ENCODE data around the gene MAD2L1BP. TPM values are rescaled to one million over a fixed set of nuclear protein-coding genes. Genes with fewer than 3 reads are reported as not detected.

The MAD2L1BP gene
- total and polyA plus RNA-seq, 2 donors (not counting 3 experiments of a cell fraction or from before 2014, with no cell fraction given): 32.3 to 62.0 TPM

- FAIRE-seq: no peak
Observed at GRCh38 chr6:43669922-43670622, 34.4 kb downstream of the MAD2L1BP start.

More at GRCh38 chr6:43669922-43670622, 34.4 kb downstream of the MAD2L1BP start:
- Histone ChIP-seq H3K27ac (ENCODE audit: insufficient read depth, low read depth, low read length) (no peak overlapping the region), H3K9me1 (replicated peaks; ENCODE audit: control insufficient read depth, extremely low read depth, insufficient read depth, low read length) (no peaks in the 10 kb centered on the region), H3K36me3 (ENCODE audit: control insufficient read depth in 2 of 2, extremely low read depth in 1 of 2, insufficient read depth in 2 of 2, low read length in 2 of 2) (peaks cover 2 to 27% of the 10 kb centered on the region in 2 experiments), H3K27me3 (ENCODE audit: control insufficient read depth in 2 of 2, insufficient read depth in 2 of 2, low read length in 2 of 2) (no peaks in the 10 kb centered on the region), H3K9ac (replicated peaks; ENCODE audit: extremely low read depth, insufficient read depth, low read length) (no peak overlapping the region), H2AFZ (ENCODE audit: low read depth, low read length) (no peak overlapping the region), H3K9me3 (replicated peaks; ENCODE audit: control insufficient read depth, insufficient read depth, low read length) (no peaks in the 10 kb centered on the region), H3K4me3 (replicated peaks in 1 of 3; ENCODE audit: insufficient read depth in 1 of 3, low read depth in 1 of 3, low read length in 3 of 3) (no peak overlapping the region), H3K4me1 (ENCODE audit: control insufficient read depth, extremely low read depth, insufficient read depth, low read length) (peaks cover 5% of the 10 kb centered on the region), H4K20me1 (replicated peaks; ENCODE audit: control insufficient read depth, extremely low read depth, insufficient read depth, low read length) (no peaks in the 10 kb centered on the region), H3K4me2 (ENCODE audit: insufficient read depth, low read length) (no peak overlapping the region), H3K79me2 (ENCODE audit: control insufficient read depth, insufficient read depth, low read length) (no peaks in the 10 kb centered on the region)
- no TSS peak for BruUV-seq (replicated peaks)
- POLR2A ChIA-PET: interaction anchor here (1.1 kb wide), 1 partner anchor 101 kb away, joined by 3 read pairs; the partner anchor contains the start of gene VEGFA
- CTCF ChIA-PET: interaction anchor here (0.7 to 7.1 kb wide), 9 partner anchors 10 to 409 kb away, joined by 3 to 177 read pairs (median 6); partner anchors contain the start of genes GTPBP2 and MRPS18A
- dilution Hi-C loops (cut with MboI; ENCODE audit: extremely low pct_ligation_motif_present, low sequenced_read_pairs) (no loop called here), intact Hi-C loops (cut with micrococcal nuclease) (loop anchor here (5.0 kb wide), 1 partner anchor 167 kb away; no protein-coding TSS in a partner anchor)
- TF ChIP-seq JUN (IDR thresholded peaks at IDR 0.05; ENCODE audit: borderline replicate concordance, insufficient read depth, insufficient read length, low read depth) (no peak), POLR2AphosphoS5 (IDR thresholded peaks at IDR 0.05; ENCODE audit: insufficient read depth, low read depth, low read length) (no peak), EZH2 (IDR thresholded peaks at IDR 0.05; ENCODE audit: borderline replicate concordance, low read depth, low read length, severe bottlenecking) (no peak), FOS (IDR thresholded peaks at IDR 0.05; ENCODE audit: borderline replicate concordance, insufficient read depth, low read length) (no peak), MYC (IDR thresholded peaks at IDR 0.05; ENCODE audit: low read depth, low read length) (no peak), CTCF (IDR thresholded peaks at IDR 0.05; ENCODE audit: extremely low read depth in 1 of 2, insufficient read depth in 1 of 2, low read depth in 1 of 2, low read length in 2 of 2) (no peak), GATA2 (IDR thresholded peaks at IDR 0.05; ENCODE audit: insufficient read depth, insufficient read length, low read depth, low read length) (no peak), MAX (IDR thresholded peaks at IDR 0.05; ENCODE audit: insufficient read depth, insufficient read length) (no peak), POLR2A (IDR thresholded peaks at IDR 0.05; ENCODE audit: low read depth, low read length) (no peak)
- DNase-seq (ENCODE audit: low read depth, low spot score): no peak
